ENCODE results near the gene PDE6G.

DNA sequence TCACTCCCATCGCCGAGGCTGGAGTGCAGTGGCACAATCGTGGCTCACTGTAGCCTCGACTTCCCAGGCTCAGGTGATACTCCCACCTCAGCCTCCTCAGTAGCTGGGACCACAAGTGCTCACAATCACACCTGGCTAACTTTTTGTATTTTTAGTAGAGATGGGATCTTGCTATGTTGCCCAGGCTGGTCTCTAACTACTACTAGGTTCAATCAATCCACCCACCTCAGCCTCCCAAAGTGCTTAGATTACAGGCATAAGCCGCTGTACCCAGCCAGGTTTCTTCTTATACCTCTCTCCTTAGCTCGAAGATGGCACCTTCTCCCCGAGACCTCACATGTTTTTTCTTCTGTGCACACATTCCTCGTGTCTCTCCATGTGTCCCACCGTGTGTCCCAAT is 16.3 kb downstream of the PDE6G start:
- TF ChIP-seq, protein P1, sequence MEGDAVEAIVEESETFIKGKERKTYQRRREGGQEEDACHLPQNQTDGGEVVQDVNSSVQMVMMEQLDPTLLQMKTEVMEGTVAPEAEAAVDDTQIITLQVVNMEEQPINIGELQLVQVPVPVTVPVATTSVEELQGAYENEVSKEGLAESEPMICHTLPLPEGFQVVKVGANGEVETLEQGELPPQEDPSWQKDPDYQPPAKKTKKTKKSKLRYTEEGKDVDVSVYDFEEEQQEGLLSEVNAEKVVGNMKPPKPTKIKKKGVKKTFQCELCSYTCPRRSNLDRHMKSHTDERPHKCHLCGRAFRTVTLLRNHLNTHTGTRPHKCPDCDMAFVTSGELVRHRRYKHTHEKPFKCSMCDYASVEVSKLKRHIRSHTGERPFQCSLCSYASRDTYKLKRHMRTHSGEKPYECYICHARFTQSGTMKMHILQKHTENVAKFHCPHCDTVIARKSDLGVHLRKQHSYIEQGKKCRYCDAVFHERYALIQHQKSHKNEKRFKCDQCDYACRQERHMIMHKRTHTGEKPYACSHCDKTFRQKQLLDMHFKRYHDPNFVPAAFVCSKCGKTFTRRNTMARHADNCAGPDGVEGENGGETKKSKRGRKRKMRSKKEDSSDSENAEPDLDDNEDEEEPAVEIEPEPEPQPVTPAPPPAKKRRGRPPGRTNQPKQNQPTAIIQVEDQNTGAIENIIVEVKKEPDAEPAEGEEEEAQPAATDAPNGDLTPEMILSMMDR (IDR thresholded peaks at IDR 0.05): no peak
- TF ChIP-seq POLR2A (IDR thresholded peaks at IDR 0.05): no peak

Data from heart left ventricle (tissue), 13 donors.